Measurements from ENCODE around the gene MEGF9.

GRCh38 chr9:120603591-120603990 lies 110.7 kb downstream of the MEGF9 start:
- TF ChIP-seq POLR2A (IDR thresholded peaks at IDR 0.05) (no peak), EP300 (IDR thresholded peaks at IDR 0.05) (no peak), CTCF (IDR thresholded peaks at IDR 0.05) (no peak)

All from sigmoid colon (tissue), 4 donors.